ENCODE results near the gene SERINC2. TPM values are rescaled to one million over a fixed set of nuclear protein-coding genes. Genes with fewer than 3 reads are reported as not detected.

SERINC2 gene
- total and polyA plus RNA-seq, 4 donors, result 4.9 to 66.4 (median 38.7) TPM

- no peak overlapping the region for H3K4me3 ChIP-seq (ENCODE audit: low read depth in 1 of 3, low read length in 3 of 3)
- no peak overlapping the region for H3K9ac ChIP-seq (ENCODE audit: low read depth in 1 of 2, low read length in 2 of 2)
- H3K27ac ChIP-seq (ENCODE audit: low read depth in 1 of 2, low read length in 2 of 2), result no peak overlapping the region
- DNase-seq (ENCODE audit: low spot score), result no peak
- no peaks in the 10 kb centered on the region for H3K9me3 ChIP-seq (ENCODE audit: control insufficient read depth in 4 of 4, low read length in 3 of 4)
- H3K4me1 ChIP-seq (ENCODE audit: control insufficient read depth in 4 of 4, insufficient read depth in 4 of 4, low read length in 3 of 4), result no peaks in the 10 kb centered on the region
- H3K36me3 ChIP-seq (ENCODE audit: control insufficient read depth in 4 of 4, insufficient read depth in 3 of 4, low read depth in 1 of 4, low read length in 3 of 4), result no peaks in the 10 kb centered on the region
- TF ChIP-seq HNF4A (conservative IDR thresholded peaks at IDR 0.05), result no peak
- no peak for TF ChIP-seq CTCF (IDR thresholded peaks at IDR 0.05; ENCODE audit: low read depth, low read length, missing input control)
- TF ChIP-seq HNF4G (IDR thresholded peaks at IDR 0.05), result no peak
- TF ChIP-seq JUND (IDR thresholded peaks at IDR 0.05), result no peak
- TF ChIP-seq NR2F2 (IDR thresholded peaks at IDR 0.05), result no peak
- TF ChIP-seq TAF1 (conservative IDR thresholded peaks at IDR 0.05), result no peak
- TF ChIP-seq FOXA1 (IDR thresholded peaks at IDR 0.05), result no peak
- no peak for TF ChIP-seq RXRA (IDR thresholded peaks at IDR 0.05)
- TF ChIP-seq FOXA2 (IDR thresholded peaks at IDR 0.05), result no peak
- TF ChIP-seq, protein P1, sequence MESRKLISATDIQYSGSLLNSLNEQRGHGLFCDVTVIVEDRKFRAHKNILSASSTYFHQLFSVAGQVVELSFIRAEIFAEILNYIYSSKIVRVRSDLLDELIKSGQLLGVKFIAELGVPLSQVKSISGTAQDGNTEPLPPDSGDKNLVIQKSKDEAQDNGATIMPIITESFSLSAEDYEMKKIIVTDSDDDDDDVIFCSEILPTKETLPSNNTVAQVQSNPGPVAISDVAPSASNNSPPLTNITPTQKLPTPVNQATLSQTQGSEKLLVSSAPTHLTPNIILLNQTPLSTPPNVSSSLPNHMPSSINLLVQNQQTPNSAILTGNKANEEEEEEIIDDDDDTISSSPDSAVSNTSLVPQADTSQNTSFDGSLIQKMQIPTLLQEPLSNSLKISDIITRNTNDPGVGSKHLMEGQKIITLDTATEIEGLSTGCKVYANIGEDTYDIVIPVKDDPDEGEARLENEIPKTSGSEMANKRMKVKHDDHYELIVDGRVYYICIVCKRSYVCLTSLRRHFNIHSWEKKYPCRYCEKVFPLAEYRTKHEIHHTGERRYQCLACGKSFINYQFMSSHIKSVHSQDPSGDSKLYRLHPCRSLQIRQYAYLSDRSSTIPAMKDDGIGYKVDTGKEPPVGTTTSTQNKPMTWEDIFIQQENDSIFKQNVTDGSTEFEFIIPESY (IDR thresholded peaks at IDR 0.05), result no peak
- no peak for TF ChIP-seq SP1 (IDR thresholded peaks at IDR 0.05)
- TF ChIP-seq REST (IDR thresholded peaks at IDR 0.05), result no peak
- TF ChIP-seq EGR1 (IDR thresholded peaks at IDR 0.05; ENCODE audit: low read depth in 2 of 2), result no peak
- no peak for TF ChIP-seq ATF3 (IDR thresholded peaks at IDR 0.05)
- TF ChIP-seq GABPA (IDR thresholded peaks at IDR 0.05 in 1 of 2, conservative IDR thresholded peaks at IDR 0.05 in 1 of 2), result no peak
- TF ChIP-seq YY1 (IDR thresholded peaks at IDR 0.05), result no peak
- no peak for TF ChIP-seq MAX (IDR thresholded peaks at IDR 0.05)
- H3K27me3 ChIP-seq (ENCODE audit: control insufficient read depth in 4 of 4, insufficient read depth in 4 of 4, low read length in 3 of 4), result no peaks in the 10 kb centered on the region
- 80% methylated on average over 10 of the region's 10 CpGs for WGBS
Observed at GRCh38 chr1:31387612-31388011, 25.4 kb upstream of the SERINC2 start.

GRCh38 chr1:31389616-31390015, 23.4 kb upstream of the SERINC2 start:
- no peak overlapping the region for H3K9ac ChIP-seq (ENCODE audit: low read depth in 1 of 2, low read length in 2 of 2)
- no peak overlapping the region for H3K4me3 ChIP-seq (ENCODE audit: low read depth in 1 of 3, low read length in 3 of 3)
- no peak for TF ChIP-seq YY1 (IDR thresholded peaks at IDR 0.05)
- TF ChIP-seq, protein P1 (IDR thresholded peaks at IDR 0.05), result no peak
- no peak for TF ChIP-seq MAX (IDR thresholded peaks at IDR 0.05)
- TF ChIP-seq FOXA2 (IDR thresholded peaks at IDR 0.05), result no peak
- TF ChIP-seq CTCF (IDR thresholded peaks at IDR 0.05; ENCODE audit: low read depth, low read length, missing input control), result no peak

More at GRCh38 chr1:31389616-31390015, 23.4 kb upstream of the SERINC2 start:
- Histone ChIP-seq H3K27ac (ENCODE audit: low read depth in 1 of 2, low read length in 2 of 2) (no peak overlapping the region), H3K9me3 (ENCODE audit: control insufficient read depth in 4 of 4, low read length in 3 of 4) (no peaks in the 10 kb centered on the region), H3K27me3 (ENCODE audit: control insufficient read depth in 4 of 4, insufficient read depth in 4 of 4, low read length in 3 of 4) (no peaks in the 10 kb centered on the region), H3K4me1 (ENCODE audit: control insufficient read depth in 4 of 4, insufficient read depth in 4 of 4, low read length in 3 of 4) (peaks cover 0 to 4% (median 1%) of the 10 kb centered on the region in 4 donors), H3K36me3 (ENCODE audit: control insufficient read depth in 4 of 4, insufficient read depth in 3 of 4, low read depth in 1 of 4, low read length in 3 of 4) (no peaks in the 10 kb centered on the region)
- no peak for DNase-seq (ENCODE audit: low spot score)
- WGBS, result 89% methylated on average over 7 of the region's 7 CpGs

Data from liver (tissue), 9 donors.